Neutrophil (primary cell): ENCODE data around the gene DIABLO.

Source experiments
- H3K27ac ChIP-seq: fragments of 200-600 bp; sonication (generic); 2 replicates; pipeline ENCODE4 v1.5.1; 2016; ENCODE audit warnings: mild to moderate bottlenecking, moderate library complexity
- H3K27me3 ChIP-seq: fragments of 200-600 bp; sonication (generic); 2 replicates; pipeline ENCODE4 v1.6.0; 2016; ENCODE audit warnings: mild to moderate bottlenecking
- H3K36me3 ChIP-seq: fragments of 200-600 bp; sonication (generic); 2 replicates; pipeline ENCODE4 v1.5.1; 2017
- H3K4me1 ChIP-seq, 2 experiments: fragments of 200-600 bp in 1 of 2; sonication (generic) in 1 of 2; 1 replicate in 1 of 2; 2 replicates in 1 of 2; pipeline versions ENCODE4 v1.5.1 to v1.6.1; 2013 to 2016; ENCODE audit warnings: low read depth in 1 of 2, low read length in 1 of 2, mild to moderate bottlenecking in 1 of 2, moderate library complexity in 1 of 2; ENCODE audit not compliant: control insufficient read depth in 1 of 2, insufficient read depth in 1 of 2
- H3K4me3 ChIP-seq, 2 experiments: fragments of 200-600 bp in 1 of 2; sonication (generic) in 1 of 2; 1 replicate in 1 of 2; 2 replicates in 1 of 2; pipeline ENCODE4 v1.5.1; 2013 to 2016; ENCODE audit warnings: low read depth in 1 of 2, low read length in 1 of 2, mild to moderate bottlenecking in 1 of 2, moderate library complexity in 1 of 2
- H3K9me3 ChIP-seq: fragments of 200-600 bp; sonication (generic); 2 replicates; pipeline ENCODE4 v1.5.1; 2016
- TF ChIP-seq, protein P1 (sequence below): fragments of 200-600 bp; sonication (generic); IDR thresholded peaks from 2 replicates; pipeline ENCODE4 v1.5.1; 2016; ENCODE audit warnings: antibody characterized with exemption

Gene DIABLO

DNA sequence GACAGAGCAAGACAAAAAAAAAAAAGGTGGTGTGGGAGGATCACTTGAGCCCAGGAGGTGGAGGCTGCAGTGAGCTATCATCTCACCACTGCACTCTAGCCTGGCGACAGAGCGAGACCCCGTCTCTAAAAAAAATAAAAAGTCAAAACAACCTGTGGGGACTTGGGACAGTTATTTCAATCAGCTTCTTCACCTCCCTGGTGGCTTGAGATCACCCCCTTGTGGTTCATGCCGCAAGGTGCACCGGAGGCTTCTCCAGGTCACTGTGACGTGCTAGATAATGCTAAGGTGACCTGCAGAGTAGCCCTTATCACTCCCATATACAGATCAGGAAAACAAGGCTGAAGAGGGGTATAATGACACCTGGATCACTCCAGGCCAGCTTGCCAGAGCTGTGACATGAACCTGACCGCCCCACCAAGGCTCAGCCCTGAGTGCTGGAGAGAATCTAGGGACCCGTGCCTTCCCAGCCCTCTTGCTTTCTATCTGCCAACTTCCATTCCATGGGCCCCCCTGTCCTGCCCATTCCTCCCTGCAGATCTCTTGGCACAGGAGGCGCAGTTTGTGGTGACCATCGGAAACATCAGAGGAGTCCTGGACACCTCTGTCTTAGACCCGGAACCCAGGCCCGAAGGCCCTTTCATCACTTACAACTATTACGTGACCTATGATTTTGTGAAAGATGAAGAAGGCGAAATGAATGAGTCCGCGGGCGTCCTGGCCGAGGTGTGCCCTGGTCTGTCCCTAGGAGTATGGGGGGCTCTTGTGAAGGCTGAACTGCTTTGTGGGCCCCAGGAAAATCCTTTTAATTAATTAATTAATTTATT lies 34.8 kb downstream of the DIABLO start:
- no peak overlapping the region for H3K4me3 ChIP-seq
- no peaks in the 10 kb centered on the region for H3K36me3 ChIP-seq
- H3K9me3 ChIP-seq: no peaks in the 10 kb centered on the region
- no peaks in the 10 kb centered on the region for H3K27me3 ChIP-seq
- H3K27ac ChIP-seq: no peak overlapping the region
- no peaks in the 10 kb centered on the region for H3K4me1 ChIP-seq
- TF ChIP-seq, protein P1, sequence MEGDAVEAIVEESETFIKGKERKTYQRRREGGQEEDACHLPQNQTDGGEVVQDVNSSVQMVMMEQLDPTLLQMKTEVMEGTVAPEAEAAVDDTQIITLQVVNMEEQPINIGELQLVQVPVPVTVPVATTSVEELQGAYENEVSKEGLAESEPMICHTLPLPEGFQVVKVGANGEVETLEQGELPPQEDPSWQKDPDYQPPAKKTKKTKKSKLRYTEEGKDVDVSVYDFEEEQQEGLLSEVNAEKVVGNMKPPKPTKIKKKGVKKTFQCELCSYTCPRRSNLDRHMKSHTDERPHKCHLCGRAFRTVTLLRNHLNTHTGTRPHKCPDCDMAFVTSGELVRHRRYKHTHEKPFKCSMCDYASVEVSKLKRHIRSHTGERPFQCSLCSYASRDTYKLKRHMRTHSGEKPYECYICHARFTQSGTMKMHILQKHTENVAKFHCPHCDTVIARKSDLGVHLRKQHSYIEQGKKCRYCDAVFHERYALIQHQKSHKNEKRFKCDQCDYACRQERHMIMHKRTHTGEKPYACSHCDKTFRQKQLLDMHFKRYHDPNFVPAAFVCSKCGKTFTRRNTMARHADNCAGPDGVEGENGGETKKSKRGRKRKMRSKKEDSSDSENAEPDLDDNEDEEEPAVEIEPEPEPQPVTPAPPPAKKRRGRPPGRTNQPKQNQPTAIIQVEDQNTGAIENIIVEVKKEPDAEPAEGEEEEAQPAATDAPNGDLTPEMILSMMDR: no peak

DNA sequence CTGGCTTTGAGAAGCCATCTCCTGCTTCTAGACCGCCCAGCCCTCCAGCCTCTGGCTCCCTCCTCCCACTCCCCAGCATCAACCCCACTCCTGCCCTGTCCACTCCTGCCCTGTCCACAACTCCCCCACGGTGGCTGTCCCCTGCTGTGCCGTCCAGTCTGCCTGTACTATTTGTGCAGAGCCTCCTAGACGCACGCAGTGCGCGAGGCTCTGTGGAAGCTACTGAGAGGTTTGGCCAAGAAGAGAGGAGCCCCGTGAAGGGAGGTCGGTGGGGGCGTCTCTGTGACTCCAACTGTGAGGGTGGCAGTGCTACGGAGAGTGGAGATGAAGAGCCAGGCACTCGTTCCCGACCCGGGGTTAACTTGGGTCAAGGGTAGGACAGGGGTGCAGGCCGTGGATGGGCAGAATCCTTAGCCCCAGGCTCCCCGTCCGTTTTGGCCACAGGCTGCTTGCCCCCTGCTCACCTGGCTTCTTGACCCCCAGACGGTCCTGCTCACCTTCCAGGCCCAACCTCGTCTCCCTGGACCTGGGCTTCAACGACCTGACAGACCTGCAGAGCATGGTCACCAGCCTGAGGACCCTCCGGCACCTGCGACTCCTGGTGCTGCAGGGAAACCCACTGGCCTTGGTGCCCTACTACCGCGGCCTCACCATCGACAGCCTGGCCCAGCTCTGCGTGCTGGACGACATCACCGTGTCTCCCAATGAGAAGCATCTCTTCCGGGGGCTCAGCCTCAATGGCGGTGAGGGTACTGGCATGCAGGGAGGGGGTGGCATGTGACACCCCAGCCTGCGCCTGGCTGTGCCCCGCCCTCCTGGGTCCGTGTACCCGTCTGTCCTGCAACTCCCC lies 36.0 kb downstream of the DIABLO start:
- H3K27ac ChIP-seq: no peak overlapping the region
- H3K4me3 ChIP-seq: no peak overlapping the region
- H3K27me3 ChIP-seq: peaks cover 6% of the 10 kb centered on the region
- TF ChIP-seq, protein P1: no peak
- no peaks in the 10 kb centered on the region for H3K4me1 ChIP-seq
- H3K36me3 ChIP-seq: no peaks in the 10 kb centered on the region
- no peaks in the 10 kb centered on the region for H3K9me3 ChIP-seq

DNA sequence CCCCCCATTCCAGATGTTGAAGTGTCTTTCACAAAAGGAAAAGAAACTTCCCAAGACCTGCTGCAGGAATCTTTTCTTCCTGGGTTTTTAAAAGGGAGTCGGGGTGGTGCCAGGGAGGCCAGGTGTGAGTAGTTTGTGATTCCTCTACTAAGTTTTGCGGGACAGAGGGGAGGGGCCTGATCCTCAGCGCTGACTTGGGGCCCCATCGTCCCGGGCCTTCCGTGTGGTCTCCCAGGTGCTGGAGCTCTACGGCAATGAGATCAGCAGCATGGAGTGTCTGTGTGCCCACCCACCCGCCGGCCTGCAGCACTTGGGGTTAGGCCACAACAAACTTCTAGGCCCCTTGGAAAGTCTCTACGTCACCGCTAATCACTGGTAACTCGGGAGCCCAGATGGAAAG lies 38.4 kb downstream of the DIABLO start:
- Histone ChIP-seq H3K4me3 (no peak overlapping the region), H3K27ac (no peak overlapping the region), H3K27me3 (peaks cover 29% of the 10 kb centered on the region), H3K9me3 (no peaks in the 10 kb centered on the region), H3K4me1 (peaks cover 14% of the 10 kb centered on the region in 2 experiments), H3K36me3 (no peaks in the 10 kb centered on the region)
- TF ChIP-seq, protein P1: no peak

DNA sequence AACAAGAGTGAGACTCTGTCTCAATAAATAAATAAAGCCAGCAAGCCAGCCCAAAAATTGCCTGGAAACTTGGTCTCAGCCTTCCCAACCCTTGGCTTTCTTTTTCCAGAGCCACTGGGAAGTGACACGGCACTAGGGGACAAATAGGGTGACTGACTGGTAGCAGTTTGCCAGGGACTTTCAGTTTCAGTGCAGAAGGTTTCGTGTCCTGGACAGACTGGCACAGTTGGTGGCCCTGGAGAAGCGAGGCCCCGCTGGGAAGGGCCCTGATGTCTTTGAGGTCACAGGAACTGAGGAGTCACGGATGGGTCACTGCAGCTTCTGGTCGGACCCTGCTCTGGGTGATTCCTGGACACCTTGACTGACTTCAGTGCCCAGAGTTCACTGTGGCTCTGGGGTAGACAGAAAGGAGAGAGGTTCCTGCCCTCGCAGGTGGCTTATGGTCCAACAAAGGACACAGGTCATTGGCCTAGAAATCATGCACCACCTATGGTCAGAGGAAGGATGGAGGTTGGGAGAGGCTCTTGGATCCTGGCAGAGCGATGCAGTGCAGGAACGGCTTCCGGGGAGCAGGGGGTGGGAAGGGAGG lies 40.3 kb downstream of the DIABLO start:
- Histone ChIP-seq H3K4me1 (peaks cover 14% of the 10 kb centered on the region in 2 experiments), H3K36me3 (no peaks in the 10 kb centered on the region), H3K27me3 (peaks cover 40% of the 10 kb centered on the region), H3K4me3 (no peak overlapping the region), H3K9me3 (no peaks in the 10 kb centered on the region), H3K27ac (no peak overlapping the region)
- TF ChIP-seq, protein P1: no peak

DNA sequence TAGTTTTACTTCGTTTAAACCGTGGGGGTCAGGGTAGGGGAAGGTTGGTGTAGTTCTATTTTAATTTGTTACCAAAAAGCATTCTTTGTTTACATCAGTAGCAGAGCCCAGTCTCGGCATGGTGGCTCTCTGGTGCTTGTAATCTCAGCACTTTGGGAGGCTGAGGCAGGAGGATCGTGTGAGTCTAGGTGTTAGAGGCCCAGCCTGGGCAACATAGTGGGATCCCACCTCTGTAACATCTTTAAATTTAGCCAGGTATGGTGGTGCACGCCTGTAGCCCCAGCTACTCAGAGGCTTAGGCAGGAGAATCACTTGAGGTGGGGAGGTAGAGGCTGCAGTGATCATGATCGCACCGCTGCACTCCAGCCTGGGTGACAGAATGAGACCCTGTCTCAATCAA lies 40.8 kb downstream of the DIABLO start:
- peaks cover 14% of the 10 kb centered on the region in 2 experiments for H3K4me1 ChIP-seq
- no peak overlapping the region for H3K4me3 ChIP-seq
- H3K9me3 ChIP-seq: no peaks in the 10 kb centered on the region
- H3K27me3 ChIP-seq: peaks cover 40% of the 10 kb centered on the region
- TF ChIP-seq, protein P1: no peak
- H3K36me3 ChIP-seq: no peaks in the 10 kb centered on the region
- H3K27ac ChIP-seq: no peak overlapping the region
